ENCODE data around the gene ETV3.

ETV3 gene

GRCh38 chr1:157091668-157092273, 46.4 kb downstream of the ETV3 start:
- DNase-seq (ENCODE audit: low spot score) = no peak

GRCh38 chr1:157091186-157091585, 47.0 kb downstream of the ETV3 start:
- DNase-seq (ENCODE audit: low spot score) = no peak

- no peak for DNase-seq (ENCODE audit: low spot score)
Measured at GRCh38 chr1:157090771-157091170, 47.4 kb downstream of the ETV3 start.

GRCh38 chr1:157090196-157090647, 48.0 kb downstream of the ETV3 start:
- peak; percentile 92 for DNase-seq (ENCODE audit: low spot score)

- DNase-seq (ENCODE audit: low spot score) = no peak
Measured at GRCh38 chr1:157089789-157090188, 48.4 kb downstream of the ETV3 start.

GRCh38 chr1:157088607-157089006, 49.6 kb downstream of the ETV3 start:
- no peak for DNase-seq (ENCODE audit: low spot score)

GRCh38 chr1:157087030-157087429, 51.2 kb downstream of the ETV3 start:
- no peak for DNase-seq (ENCODE audit: low spot score)

GRCh38 chr1:157086299-157086698, 51.9 kb downstream of the ETV3 start:
- no peak for DNase-seq (ENCODE audit: low spot score)

GRCh38 chr1:157085421-157085820, 52.8 kb downstream of the ETV3 start:
- no peak for DNase-seq (ENCODE audit: low spot score)

- no peak for DNase-seq (ENCODE audit: low spot score)
Measured at GRCh38 chr1:157084720-157085119, 53.5 kb downstream of the ETV3 start.

GRCh38 chr1:157081707-157082106, 56.5 kb downstream of the ETV3 start:
- DNase-seq (ENCODE audit: low spot score) = peak; percentile 4

GRCh38 chr1:157080714-157081113, 57.5 kb downstream of the ETV3 start:
- DNase-seq (ENCODE audit: low spot score) = no peak

GRCh38 chr1:157077394-157077793, 60.8 kb downstream of the ETV3 start:
- DNase-seq (ENCODE audit: low spot score) = no peak

GRCh38 chr1:157073944-157074685, 64.1 kb downstream of the ETV3 start:
- DNase-seq (ENCODE audit: low spot score) = peak; percentile 69

All from iPS-NIHi11 (cell line).